Activated effector memory CD4-positive, alpha-beta T cell treated with anti-CD3 and anti-CD28 coated beads, Interleukin-2, amount 50 U/mL, for 16 hours (primary cell): ENCODE data around the gene NOD1.
"Not testable (repeated sequence)": the region's sequence is repeated elsewhere in the genome, so short reads cannot be mapped to it uniquely, and the experiment has no call there.

ENCODE experiments used
- DNase-seq: peaks from one replicate; pipeline ENCODE4 v3.0.0-alpha.2; 2020

Gene NOD1

DNA sequence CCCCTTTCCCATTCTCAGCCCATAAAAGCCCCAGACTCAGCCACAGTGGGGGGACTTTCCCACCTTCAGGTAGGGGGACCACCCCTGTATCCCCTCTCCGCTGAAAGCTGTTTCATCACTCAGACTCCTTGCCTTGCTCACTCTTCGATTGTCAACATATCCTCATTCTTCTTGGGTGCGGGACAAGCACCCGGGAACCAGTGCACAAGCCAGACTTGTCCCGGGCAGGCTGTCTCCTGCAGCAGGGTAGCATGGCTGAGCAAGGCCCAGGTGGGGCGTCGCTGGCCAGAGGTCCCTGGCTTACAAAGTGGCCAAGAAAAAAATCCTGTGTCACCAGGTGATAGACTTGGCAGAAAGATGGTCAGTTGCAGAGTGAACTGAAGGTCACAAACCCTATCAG, 64.7 kb downstream of the NOD1 start:
- no peak for DNase-seq

GRCh38 chr7:30412782-30413504, 65.6 kb downstream of the NOD1 start:
- no peak for DNase-seq

DNA sequence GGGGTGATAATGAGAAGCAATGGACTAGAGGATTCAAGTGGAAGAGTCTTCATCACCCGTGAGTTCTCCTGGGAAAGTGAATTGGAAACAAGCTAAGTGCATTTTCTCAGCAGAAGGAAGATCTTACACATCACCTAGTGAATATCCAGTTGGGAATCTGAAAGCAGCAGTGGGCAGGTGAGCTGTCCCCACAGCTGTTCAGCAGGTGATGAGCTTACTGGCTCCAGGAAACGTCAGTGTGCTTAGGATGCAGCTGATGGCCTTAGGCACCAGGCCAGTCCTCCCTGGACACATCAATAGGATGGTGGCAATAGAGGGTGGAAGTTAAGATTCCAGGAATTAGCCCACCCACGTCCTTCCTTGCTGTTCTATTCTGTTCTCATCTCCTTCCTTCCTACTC, 66.7 kb downstream of the NOD1 start:
- no peak for DNase-seq

GRCh38 chr7:30411173-30411572, 67.4 kb downstream of the NOD1 start:
- no peak for DNase-seq

GRCh38 chr7:30406664-30407425, 71.7 kb downstream of the NOD1 start:
- DNase-seq: no peak

- no peak for DNase-seq
Measured at GRCh38 chr7:30405179-30405578, 73.4 kb downstream of the NOD1 start.

GRCh38 chr7:30403477-30403876, 75.1 kb downstream of the NOD1 start:
- no peak for DNase-seq

GRCh38 chr7:30396389-30396788, 82.2 kb downstream of the NOD1 start:
- DNase-seq: no peak

DNA sequence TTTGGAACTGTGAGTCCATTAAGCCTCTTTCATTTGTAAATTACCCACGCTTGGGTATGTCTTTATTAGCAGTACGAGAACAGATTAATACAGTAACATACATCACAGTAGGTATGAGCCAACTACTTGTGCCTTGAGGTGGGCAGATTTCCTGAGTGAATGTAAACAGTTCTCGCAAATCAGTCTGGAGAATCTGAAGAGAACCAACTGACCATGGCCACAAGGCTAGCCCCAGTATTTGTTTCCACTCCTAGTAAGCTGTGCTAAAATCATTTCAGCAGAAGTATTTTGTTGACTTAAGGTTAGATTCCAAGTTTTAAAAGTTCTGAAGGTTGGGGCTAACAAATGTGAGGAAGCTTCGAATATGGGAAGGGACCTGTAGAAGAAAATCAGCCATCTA, 82.9 kb downstream of the NOD1 start:
- no peak for DNase-seq

- DNase-seq: no peak
Measured at GRCh38 chr7:30391806-30392205, 86.8 kb downstream of the NOD1 start.

DNA sequence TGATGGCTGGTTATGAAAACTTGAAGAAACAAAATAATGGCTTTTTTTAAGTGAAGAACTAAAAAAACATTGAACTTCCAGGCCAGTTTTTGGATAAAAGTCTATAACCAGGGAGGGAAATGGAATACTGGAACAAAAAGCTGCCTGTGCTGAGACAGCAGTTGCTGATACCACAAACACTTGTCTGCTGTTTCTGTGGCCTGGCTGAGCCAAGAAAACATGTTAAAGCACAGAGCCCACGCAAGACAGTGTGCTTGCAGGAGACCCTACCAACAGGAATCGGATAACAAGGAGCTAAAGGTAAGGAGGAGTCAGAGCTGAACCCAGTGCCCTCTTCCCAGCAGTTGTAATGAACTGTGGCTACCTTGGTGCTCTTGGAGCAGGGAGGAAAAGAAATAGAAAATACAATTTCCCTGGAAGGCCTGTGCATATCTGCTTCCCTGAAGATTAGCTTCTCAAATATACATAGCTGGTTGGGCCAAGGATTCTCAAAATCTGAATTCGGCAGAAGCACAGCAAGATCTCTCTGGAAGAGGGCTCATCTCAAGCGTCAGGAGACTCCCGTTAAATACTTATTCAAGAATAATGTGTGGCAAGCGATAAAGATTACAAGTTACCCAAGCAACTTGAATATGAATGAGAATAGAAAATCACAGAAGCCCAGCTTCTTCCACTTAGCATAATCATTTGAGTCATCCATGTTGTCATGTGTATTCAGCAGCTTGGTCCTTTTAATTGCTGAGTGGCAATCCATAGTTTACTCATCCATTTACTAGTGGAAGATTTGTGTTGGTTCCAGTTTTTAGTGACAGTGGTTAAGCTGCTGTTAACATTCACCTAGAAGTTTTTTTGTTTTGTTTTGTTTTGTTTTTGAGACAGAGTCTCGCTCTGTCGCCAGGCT, 87.6 kb downstream of the NOD1 start:
- DNase-seq: no peak

DNA sequence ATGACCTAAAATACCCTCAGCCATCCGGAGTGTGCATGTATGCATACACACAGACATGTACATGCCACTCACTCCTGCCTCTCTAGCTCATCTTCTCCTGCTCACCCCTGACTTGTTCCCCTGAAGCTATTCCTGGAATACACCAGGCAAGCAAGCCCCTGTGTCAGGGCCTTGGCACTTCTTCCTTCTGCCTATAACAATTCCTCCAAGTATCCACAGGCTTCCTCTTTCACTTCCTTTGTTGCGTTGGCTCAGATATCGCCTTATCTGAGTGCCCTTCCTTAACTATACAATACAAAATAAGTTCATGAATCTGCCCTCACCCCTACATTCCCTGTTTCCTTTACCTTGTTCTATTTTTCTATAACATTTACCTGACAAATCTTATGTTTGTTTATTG, 88.8 kb downstream of the NOD1 start:
- no peak for DNase-seq

DNA sequence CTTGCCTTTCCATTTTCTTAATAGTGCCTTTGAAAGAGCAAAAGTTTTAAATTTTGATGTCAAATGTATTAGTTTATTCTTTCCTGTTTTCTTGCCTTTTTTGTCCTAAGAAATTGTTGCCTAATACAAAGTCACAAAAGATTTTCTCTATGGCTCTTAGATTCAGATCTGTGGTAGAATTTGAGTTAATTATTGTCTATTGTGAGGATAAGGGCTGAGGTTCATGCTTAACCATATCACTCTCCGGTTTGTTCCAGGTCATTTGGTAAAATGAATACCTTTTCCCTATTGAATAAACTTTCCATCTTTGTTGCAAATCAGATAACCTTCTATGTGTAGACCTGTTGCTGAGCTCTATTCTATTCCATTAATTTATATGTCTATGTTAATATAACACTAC, 96.0 kb downstream of the NOD1 start:
- DNase-seq: no peak

GRCh38 chr7:30380824-30381223, 97.8 kb downstream of the NOD1 start:
- DNase-seq: not testable (repeated sequence)

DNA sequence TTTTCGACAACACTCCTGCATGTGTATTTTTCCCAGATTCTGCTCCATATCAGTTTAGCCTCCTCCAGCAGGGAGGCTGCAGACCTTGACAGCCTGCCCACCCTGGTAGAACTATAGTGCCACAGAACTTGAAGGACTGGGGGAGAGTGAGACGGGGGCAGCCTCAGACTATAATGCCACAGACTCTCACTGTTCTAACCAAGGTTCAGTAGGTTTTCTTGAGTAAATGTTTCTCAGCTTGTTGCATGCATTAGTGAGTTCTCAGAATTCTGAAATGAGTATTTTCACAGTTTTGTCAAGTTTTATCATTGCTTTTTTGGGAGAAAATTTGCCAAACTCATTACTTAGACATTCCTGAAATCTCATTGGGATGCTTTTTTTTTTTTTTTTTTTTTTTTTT, 98.3 kb downstream of the NOD1 start:
- no peak for DNase-seq

- DNase-seq: no peak
Measured at GRCh38 chr7:30379741-30380140, 98.8 kb downstream of the NOD1 start.

GRCh38 chr7:30379131-30379530, 99.5 kb downstream of the NOD1 start:
- no peak for DNase-seq

DNA sequence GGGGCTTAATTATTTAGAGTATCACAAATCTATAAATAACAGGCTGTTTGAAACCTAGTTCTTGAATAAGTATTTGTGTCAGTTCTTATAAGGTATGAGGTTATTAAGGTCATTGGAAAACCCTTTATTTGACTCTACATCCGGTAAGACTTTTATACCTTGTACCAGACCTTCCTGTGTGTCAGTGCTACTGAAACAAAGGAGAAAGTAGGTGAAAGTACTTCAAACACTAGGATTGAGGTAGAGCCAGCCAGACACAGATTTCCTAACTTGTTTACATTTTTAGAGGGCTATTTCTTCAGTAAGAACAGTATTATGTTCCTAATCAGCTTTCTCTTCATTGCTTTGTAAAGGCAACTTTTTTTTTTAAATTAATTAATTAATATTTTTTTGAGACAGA, 100.3 kb downstream of the NOD1 start:
- DNase-seq: no peak
